ENCODE data around the gene KCNAB2.

The KCNAB2 gene

GRCh38 chr1:6077506-6077905 is 31.8 kb downstream of the KCNAB2 start:
- no peak for DNase-seq (ENCODE audit: low spot score)

GRCh38 chr1:6077919-6078318 is 32.2 kb downstream of the KCNAB2 start:
- FAIRE-seq, result no peak
- DNase-seq (ENCODE audit: low spot score), result no peak

More at GRCh38 chr1:6077506-6077905, 31.8 kb downstream of the KCNAB2 start:
- no peak for FAIRE-seq

- no peak for DNase-seq (ENCODE audit: low spot score)
- no peak for FAIRE-seq
Measured at GRCh38 chr1:6080469-6080868, 34.8 kb downstream of the KCNAB2 start.

- DNase-seq (ENCODE audit: low spot score) (no peak), FAIRE-seq (no peak)
Measured at GRCh38 chr1:6081901-6082300, 36.2 kb downstream of the KCNAB2 start.

DNA sequence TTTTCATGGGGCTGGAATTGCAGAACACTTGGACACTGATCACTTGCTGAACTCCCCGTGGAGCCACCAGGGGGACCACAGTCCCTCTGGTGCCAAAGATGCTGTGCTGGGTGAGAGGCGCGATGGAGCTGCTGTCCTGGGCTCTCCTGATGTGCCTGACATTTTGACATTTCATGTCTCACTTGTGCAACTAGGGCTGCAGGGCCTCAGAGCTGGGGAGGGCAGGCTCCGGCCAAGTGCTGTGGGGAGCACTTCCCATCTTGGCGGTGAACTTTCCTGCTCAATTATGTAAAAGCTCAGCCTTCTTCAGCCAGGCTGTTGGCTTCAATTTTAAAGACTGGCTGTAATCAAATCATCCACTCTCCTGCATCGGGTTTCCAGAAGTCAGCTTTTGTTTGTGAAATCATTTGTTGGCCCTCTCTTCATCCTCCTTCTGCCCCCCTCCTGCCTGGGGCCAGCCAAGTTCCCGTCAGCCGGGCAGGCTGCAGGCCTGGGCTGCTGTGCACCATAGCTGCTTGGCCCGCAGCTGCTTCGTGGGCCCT is 36.8 kb downstream of the KCNAB2 start:
- no peak for DNase-seq (ENCODE audit: low spot score)

GRCh38 chr1:6083385-6083784 is 37.7 kb downstream of the KCNAB2 start:
- FAIRE-seq (no peak), DNase-seq (ENCODE audit: low spot score) (no peak)

More for the DNA sequence above, 36.8 kb downstream of the KCNAB2 start:
- no peak for FAIRE-seq

DNA sequence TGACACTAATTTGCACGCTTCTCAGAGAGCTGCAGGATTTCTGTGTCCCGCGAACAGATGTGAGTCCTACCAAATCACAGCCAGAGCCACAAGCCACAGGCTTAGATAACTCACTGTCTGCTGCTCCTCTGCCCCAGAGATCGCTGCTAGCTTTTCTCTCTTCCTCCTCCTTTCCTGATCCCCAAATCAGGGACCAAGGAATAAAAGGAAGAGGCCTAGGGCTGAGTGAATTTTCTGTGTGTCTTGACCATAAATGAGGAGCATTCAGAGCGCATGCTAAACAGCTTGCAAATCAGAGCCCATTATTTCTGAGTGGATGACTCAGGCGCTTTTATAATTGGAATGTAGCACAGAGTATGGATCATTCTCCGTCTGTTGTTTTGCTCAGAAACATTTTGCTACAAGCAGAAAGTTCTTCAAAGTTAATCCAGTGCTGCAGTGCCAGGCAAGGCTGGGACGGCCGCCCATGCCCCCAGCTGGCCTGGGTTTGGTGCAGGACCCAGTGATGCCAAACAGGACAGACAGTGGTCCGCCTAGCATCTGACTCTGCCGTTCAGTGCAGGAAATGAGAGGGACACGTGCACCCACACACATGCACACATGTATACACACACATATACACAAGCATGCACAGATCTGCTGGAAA is 38.2 kb downstream of the KCNAB2 start:
- FAIRE-seq (no peak), DNase-seq (ENCODE audit: low spot score) (no peak)

DNA sequence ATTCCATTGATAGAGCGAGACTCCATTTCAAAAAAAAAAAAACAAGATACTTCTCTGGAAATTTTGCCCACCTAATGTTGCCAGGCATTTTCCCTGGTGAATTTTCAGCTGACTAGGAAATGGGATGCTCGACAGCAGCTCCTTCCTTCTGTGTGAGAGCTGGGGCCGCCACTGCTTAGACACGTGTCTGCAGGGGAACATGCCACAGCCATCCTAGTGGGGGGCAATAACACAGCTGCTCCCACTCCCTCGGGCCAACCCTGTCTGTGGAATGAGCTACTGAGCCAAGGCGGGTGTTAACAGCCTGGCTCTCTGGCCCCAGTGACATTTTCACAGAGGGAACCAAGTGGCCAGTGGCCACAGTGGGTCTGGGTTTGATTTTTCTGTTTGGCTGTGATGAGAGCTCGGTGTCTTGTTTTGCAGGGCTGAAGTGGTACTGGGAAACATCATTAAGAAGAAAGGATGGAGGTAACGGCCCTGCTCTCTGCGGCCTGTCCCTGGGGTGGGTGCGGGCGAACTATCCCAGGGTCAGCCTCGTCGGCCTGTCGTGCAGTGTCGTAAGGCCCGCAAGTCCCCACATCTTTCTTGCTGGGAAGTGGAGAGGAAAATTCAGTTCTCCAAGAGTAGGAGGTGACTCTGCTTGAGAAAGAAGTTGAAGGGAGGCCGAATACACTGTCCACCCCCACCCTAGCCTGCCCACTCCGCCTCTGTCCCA is 39.2 kb downstream of the KCNAB2 start:
- FAIRE-seq, result no peak
- DNase-seq (ENCODE audit: low spot score), result no peak

- DNase-seq (ENCODE audit: low spot score) (no peak), FAIRE-seq (no peak)
Measured at GRCh38 chr1:6085666-6086065, 40.0 kb downstream of the KCNAB2 start.

- FAIRE-seq, result no peak
Measured at GRCh38 chr1:6086358-6086757, 40.7 kb downstream of the KCNAB2 start.

GRCh38 chr1:6086762-6087376 is 41.2 kb downstream of the KCNAB2 start:
- no peak for FAIRE-seq

More at GRCh38 chr1:6086358-6086757, 40.7 kb downstream of the KCNAB2 start:
- no peak for DNase-seq (ENCODE audit: low spot score)

GRCh38 chr1:6087377-6087772 is 41.7 kb downstream of the KCNAB2 start:
- DNase-seq (ENCODE audit: low spot score) (no peak), FAIRE-seq (no peak)

More at GRCh38 chr1:6086762-6087376, 41.2 kb downstream of the KCNAB2 start:
- DNase-seq (ENCODE audit: low spot score), result no peak

DNA sequence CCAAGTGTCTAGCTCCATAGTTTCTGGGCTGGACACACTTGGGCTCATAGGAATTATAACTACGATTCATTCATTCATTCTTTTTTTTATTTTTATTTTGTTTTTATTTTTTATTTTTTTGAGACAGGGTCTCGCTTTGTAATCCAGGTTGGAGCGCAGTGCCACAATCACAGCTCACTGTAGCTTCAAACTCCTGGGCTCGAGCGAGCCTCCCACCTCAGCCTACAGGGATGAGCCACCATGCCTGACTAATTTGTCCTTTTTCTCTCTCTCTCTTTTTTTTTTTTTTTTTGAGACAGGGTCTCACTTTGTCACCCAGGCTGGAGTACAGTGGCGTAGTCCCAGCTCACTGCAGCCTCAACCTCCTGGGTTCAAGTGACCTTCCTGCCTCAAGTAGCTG is 42.3 kb downstream of the KCNAB2 start:
- DNase-seq (ENCODE audit: low spot score) (no peak), FAIRE-seq (no peak)

- FAIRE-seq (no peak), DNase-seq (ENCODE audit: low spot score) (no peak)
Measured at GRCh38 chr1:6088956-6089355, 43.3 kb downstream of the KCNAB2 start.

- FAIRE-seq (no peak), DNase-seq (ENCODE audit: low spot score) (no peak)
Measured at GRCh38 chr1:6090288-6090687, 44.6 kb downstream of the KCNAB2 start.

DNA sequence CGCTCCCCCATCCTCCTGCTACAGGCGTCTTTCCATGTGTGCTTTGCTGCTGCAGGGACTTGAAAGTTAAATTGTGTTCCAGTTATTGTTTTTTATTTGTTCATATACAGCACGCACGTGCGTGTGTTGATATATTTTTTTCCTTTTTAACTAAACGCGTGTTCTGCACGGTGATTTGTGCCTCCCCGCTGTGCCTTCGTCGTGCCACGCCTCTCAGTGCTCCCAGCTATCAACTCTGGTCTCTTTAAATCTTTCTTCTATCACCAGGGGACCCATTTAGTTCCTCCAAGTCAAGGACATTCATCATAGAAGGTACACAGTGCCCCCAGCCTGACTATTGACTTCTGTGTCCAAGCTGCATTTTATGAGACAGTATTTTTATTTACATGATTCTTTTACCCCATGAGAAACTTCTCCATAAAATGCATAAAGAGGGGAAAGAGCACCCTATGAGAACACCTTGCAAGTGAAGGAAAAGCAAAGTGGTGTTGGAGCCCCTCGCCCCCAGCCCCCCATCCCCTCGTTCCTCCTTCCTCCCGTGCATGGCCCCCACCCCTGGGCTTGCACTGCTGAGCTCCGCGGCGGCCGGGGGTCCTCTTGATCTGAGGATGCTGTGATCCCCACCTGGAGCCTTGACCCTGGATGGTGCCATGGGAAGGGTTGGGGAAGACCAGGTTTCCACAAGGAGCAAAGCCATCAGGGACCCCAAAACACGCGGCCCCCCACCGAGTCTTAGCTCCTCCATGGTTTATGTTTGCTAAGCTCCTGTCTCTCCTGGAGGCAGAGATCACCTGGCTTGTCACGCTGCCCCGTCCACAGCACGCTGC is 45.5 kb downstream of the KCNAB2 start:
- DNase-seq (ENCODE audit: low spot score) (no peak), FAIRE-seq (no peak)

GRCh38 chr1:6091823-6092109 is 46.1 kb downstream of the KCNAB2 start:
- DNase-seq (ENCODE audit: low spot score) (no peak), FAIRE-seq (no peak)

- no peak for DNase-seq (ENCODE audit: low spot score)
- FAIRE-seq, result no peak
Measured at GRCh38 chr1:6092211-6092610, 46.5 kb downstream of the KCNAB2 start.

- DNase-seq (ENCODE audit: low spot score) (no peak), FAIRE-seq (no peak)
Measured at GRCh38 chr1:6093071-6093470, 47.4 kb downstream of the KCNAB2 start.

- DNase-seq (ENCODE audit: low spot score), result no peak
- no peak for FAIRE-seq
Measured at GRCh38 chr1:6093611-6094010, 47.9 kb downstream of the KCNAB2 start.

DNA sequence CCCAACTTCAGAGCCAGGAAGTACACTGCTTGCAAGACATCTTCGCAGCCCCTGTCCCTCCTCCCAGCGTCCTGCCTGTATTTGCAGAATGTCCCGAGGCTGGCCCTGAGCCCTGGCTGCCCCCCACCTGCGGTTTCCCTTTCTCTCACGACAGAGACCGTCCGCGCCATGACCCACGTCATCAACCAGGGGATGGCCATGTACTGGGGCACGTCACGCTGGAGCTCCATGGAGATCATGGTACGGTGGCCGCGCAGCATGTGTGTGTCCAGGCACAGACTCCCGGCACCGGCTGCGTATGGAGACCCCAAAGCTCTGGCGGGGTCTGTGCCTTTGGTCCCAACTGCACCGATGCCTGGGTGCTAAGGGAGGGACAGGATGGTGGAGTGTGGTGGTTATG is 48.6 kb downstream of the KCNAB2 start:
- DNase-seq (ENCODE audit: low spot score), result no peak
- no peak for FAIRE-seq
